Peyer's patch (tissue), 4 donors: Measurements from ENCODE around the gene FSTL1. TPM values are rescaled to one million over a fixed set of nuclear protein-coding genes. Genes with fewer than 3 reads are reported as not detected.

ENCODE experiments used
- DNase-seq, 3 donors: peaks; one replicate each; pipeline ENCODE4 v3.0.0-alpha.2; 2017 to 2019
- H3K27ac ChIP-seq, 4 donors: fragments of 200-600 bp; sonication (generic); one replicate each; pipeline ENCODE4 v1.5.1; 2016 to 2019
- H3K27me3 ChIP-seq, 2 donors: fragments of 200-600 bp; sonication (generic); one replicate each; pipeline ENCODE4 v1.5.1; 2019
- H3K36me3 ChIP-seq, 3 donors: fragments of 200-600 bp; sonication (generic); one replicate each; pipeline ENCODE4 v1.5.1; 2016 to 2019
- H3K4me1 ChIP-seq, 4 donors: fragments of 200-600 bp; sonication (generic); one replicate each; pipeline ENCODE4 v1.5.1; 2016 to 2019
- H3K4me3 ChIP-seq, 4 donors: fragments of 200-600 bp; sonication (generic); 1 replicate in 3 of 4; 2 replicates in 1 of 4; pipeline ENCODE4 v1.5.1; 2016 to 2019; ENCODE audit warnings: mild to moderate bottlenecking in 1 of 4
- H3K9me3 ChIP-seq, 4 donors: fragments of 200-600 bp; sonication (generic); one replicate each; pipeline ENCODE4 v1.5.1; 2016 to 2019; ENCODE audit warnings: mild to moderate bottlenecking in 1 of 4
- CTCF ChIP-seq, 6 experiments: fragments of 450-650 bp in 4 of 6; fragments of 200-600 bp in 2 of 6; sonication (generic) in 1 of 6; IDR thresholded peaks; one replicate each; pipeline ENCODE4 v1.5.1; 2017 to 2019; ENCODE audit warnings: antibody characterized with exemption in 6 of 6, mild to moderate bottlenecking in 3 of 6, moderate library complexity in 1 of 6
- POLR2A ChIP-seq, 2 donors: fragments of 450-650 bp; IDR thresholded peaks; one replicate each; pipeline ENCODE4 v1.5.1; 2017; ENCODE audit warnings: antibody characterized with exemption in 2 of 2, mild to moderate bottlenecking in 2 of 2, moderate library complexity in 2 of 2
- total RNA-seq, 4 donors: library from RNA; depleted of rRNA; stranded (reverse); fragments of >200 nt; gene quantifications; one replicate each; pipeline ENCODE4 v1.1.0, GENCODE V29; 2016

Gene FSTL1
- 10 to 100 TPM; 22.2 to 84.2 (median 59.8) TPM for total RNA-seq

GRCh38 chr3:120450600-120451271, at the start of gene FSTL1:
Gene FSTL1, minus strand, starts transcription at chr3:120450992. Its CDS starts 246 bp downstream, at chr3:120450746.
- DNase-seq = peak in 2 of 3 donors; percentile 51 to 56
- peak within 1 kb of the TSS; percentile 50 to 67 (median 61) for H3K4me3 ChIP-seq
- TF ChIP-seq POLR2A (IDR thresholded peaks at IDR 0.05) (no peak), CTCF (IDR thresholded peaks at IDR 0.05) (no peak)
- H3K27me3 ChIP-seq = no peaks in the 10 kb centered on the region
- no peaks in the 10 kb centered on the region for H3K9me3 ChIP-seq
- H3K36me3 ChIP-seq = no peaks in the 10 kb centered on the region
- H3K4me1 ChIP-seq = peaks cover 0 to 7% (median 3%) of the 10 kb centered on the region in 4 donors
- H3K27ac ChIP-seq = peak within 1 kb of the TSS; percentile 71 to 96 (median 80)

- Histone ChIP-seq H3K4me3 (no peak overlapping the region), H3K27me3 (no peaks in the 10 kb centered on the region), H3K27ac (no peak overlapping the region), H3K4me1 (no peaks in the 10 kb centered on the region), H3K36me3 (no peaks in the 10 kb centered on the region), H3K9me3 (peaks cover 0 to 7% (median 0%) of the 10 kb centered on the region in 4 donors)
- TF ChIP-seq POLR2A (IDR thresholded peaks at IDR 0.05) (no peak), CTCF (IDR thresholded peaks at IDR 0.05) (no peak)
- no peak for DNase-seq
Observed at GRCh38 chr3:120498556-120499346, 48.0 kb upstream of the FSTL1 start.

- no peak for DNase-seq
- Histone ChIP-seq H3K27ac (no peak overlapping the region), H3K4me1 (no peaks in the 10 kb centered on the region), H3K4me3 (no peak overlapping the region), H3K27me3 (no peaks in the 10 kb centered on the region), H3K9me3 (peaks cover 0 to 7% (median 0%) of the 10 kb centered on the region in 4 donors), H3K36me3 (no peaks in the 10 kb centered on the region)
- no peak for TF ChIP-seq CTCF (IDR thresholded peaks at IDR 0.05)
- TF ChIP-seq POLR2A (IDR thresholded peaks at IDR 0.05) = no peak
Observed at GRCh38 chr3:120497818-120498217, 47.0 kb upstream of the FSTL1 start.

GRCh38 chr3:120497336-120497735, 46.5 kb upstream of the FSTL1 start:
- Histone ChIP-seq H3K9me3 (peaks cover 0 to 7% (median 0%) of the 10 kb centered on the region in 4 donors), H3K27me3 (no peaks in the 10 kb centered on the region), H3K4me3 (no peak overlapping the region), H3K36me3 (no peaks in the 10 kb centered on the region), H3K27ac (no peak overlapping the region), H3K4me1 (no peaks in the 10 kb centered on the region)
- TF ChIP-seq CTCF (IDR thresholded peaks at IDR 0.05) = no peak
- TF ChIP-seq POLR2A (IDR thresholded peaks at IDR 0.05) = no peak
- DNase-seq = no peak

GRCh38 chr3:120496278-120497002, 45.6 kb upstream of the FSTL1 start:
- DNase-seq = no peak
- Histone ChIP-seq H3K27ac (peak overlapping the region in 1 of 4 donors; percentile 10), H3K36me3 (no peaks in the 10 kb centered on the region), H3K9me3 (peaks cover 0 to 7% (median 0%) of the 10 kb centered on the region in 4 donors), H3K4me3 (no peak overlapping the region), H3K4me1 (no peaks in the 10 kb centered on the region), H3K27me3 (no peaks in the 10 kb centered on the region)
- no peak for TF ChIP-seq POLR2A (IDR thresholded peaks at IDR 0.05)
- TF ChIP-seq CTCF (IDR thresholded peaks at IDR 0.05) = no peak
